Keratinocyte (primary cell): Measurements from ENCODE around the gene REELD1. TPM values are rescaled to one million over a fixed set of nuclear protein-coding genes. Genes with fewer than 3 reads are reported as not detected.

Experiments
- DNase-seq: peaks from one replicate; pipeline ENCODE4 v3.0.0-alpha.2; 2011; ENCODE audit warnings: low read depth, missing footprints, low spot score
- FAIRE-seq: peaks from 2 replicates; lab custom pipeline; 2011; peaks lifted over from hg19 to GRCh38; lab: Jason Lieb, UNC
- H2AFZ ChIP-seq: 2 replicates; pipeline ENCODE4 v1.6.0; 2012; ENCODE audit warnings: low read length, control low read depth, inconsistent platforms; ENCODE audit not compliant: control insufficient read depth
- H3K27ac ChIP-seq: 2 replicates; pipeline ENCODE4 v1.5.1; 2011; ENCODE audit warnings: low read length; ENCODE audit not compliant: control insufficient read depth, insufficient read depth
- H3K27me3 ChIP-seq: 3 replicates; pipeline ENCODE4 v1.6.0; 2011; ENCODE audit warnings: low read length; ENCODE audit not compliant: control insufficient read depth, insufficient read depth; ENCODE audit errors: extremely low read depth
- H3K36me3 ChIP-seq, 2 experiments: 2 replicates in 1 of 2; 3 replicates in 1 of 2; pipeline ENCODE4 v1.5.1; 2011; ENCODE audit warnings: low read length in 2 of 2, mild to moderate bottlenecking in 1 of 2; ENCODE audit not compliant: control insufficient read depth in 2 of 2, insufficient read depth in 2 of 2; ENCODE audit errors: extremely low read depth in 1 of 2
- H3K4me1 ChIP-seq: 3 replicates; pipeline ENCODE4 v1.5.1; 2011; ENCODE audit warnings: low read length; ENCODE audit not compliant: control insufficient read depth, insufficient read depth; ENCODE audit errors: extremely low read depth
- H3K4me2 ChIP-seq: 3 replicates; pipeline ENCODE4 v1.6.0; 2011; ENCODE audit warnings: low read depth, low read length; ENCODE audit not compliant: control insufficient read depth, insufficient read depth; ENCODE audit errors: extremely low read depth
- H3K4me3 ChIP-seq, 3 experiments: fragments of 200-600 bp in 1 of 3; sonication (generic) in 1 of 3; 2 replicates in 2 of 3; 3 replicates in 1 of 3; pipeline ENCODE4 v1.5.1; 2011 to 2016; ENCODE audit warnings: low read length in 3 of 3, mild to moderate bottlenecking in 3 of 3, control low read depth in 2 of 3, inconsistent platforms in 1 of 3, low read depth in 1 of 3, mixed read lengths in 1 of 3, mixed run types in 1 of 3, moderate library complexity in 1 of 3; ENCODE audit not compliant: control insufficient read depth in 2 of 3, insufficient read depth in 2 of 3; ENCODE audit errors: extremely low read depth in 1 of 3
- H3K79me2 ChIP-seq: 2 replicates; pipeline ENCODE4 v1.6.0; 2012; ENCODE audit warnings: low read length; ENCODE audit not compliant: control insufficient read depth, insufficient read depth
- H3K9ac ChIP-seq: 3 replicates; pipeline ENCODE4 v1.6.0; 2011; ENCODE audit warnings: low read length; ENCODE audit not compliant: control insufficient read depth, insufficient read depth; ENCODE audit errors: extremely low read depth
- H3K9me1 ChIP-seq: 3 replicates; pipeline ENCODE4 v1.6.0; 2011; ENCODE audit warnings: low read length; ENCODE audit not compliant: control insufficient read depth, insufficient read depth; ENCODE audit errors: extremely low read depth
- H3K9me3 ChIP-seq: 2 replicates; pipeline ENCODE4 v1.5.1; 2012; ENCODE audit warnings: low read depth, low read length; ENCODE audit not compliant: control insufficient read depth
- H4K20me1 ChIP-seq: 3 replicates; pipeline ENCODE4 v1.6.0; 2011; ENCODE audit warnings: low read length; ENCODE audit not compliant: control insufficient read depth, insufficient read depth; ENCODE audit errors: extremely low read depth
- EZH2 ChIP-seq: IDR thresholded peaks from one replicate; pipeline ENCODE4 v1.6.1; 2012; ENCODE audit warnings: inconsistent platforms, mild to moderate bottlenecking, low read length, moderate library complexity
- dilution Hi-C: fragments of 300-500 bp; cut with MboI; formaldehyde crosslinking; loops from one replicate; pipeline ENCODE4 v1.7.0; 2020; ENCODE audit warnings: low sequenced_read_pairs; ENCODE audit not compliant: extremely low pct_ligation_motif_present
- polyA plus RNA-seq, 5 experiments: library from polyadenylated mRNA; depleted of rRNA in 3 of 5; stranded (reverse) in 3 of 5; stranded (forward) in 1 of 5; unstranded in 1 of 5; fragments of >200 nt; gene quantifications; 1 replicate in 1 of 5; 2 replicates in 3 of 5; 3 replicates in 1 of 5; pipeline versions ENCODE4 v1.2.1 to v1.2.3, GENCODE V29; 2011 to 2012; ENCODE audit warnings: missing spikeins in 2 of 5, low read depth in 1 of 5, low replicate concordance in 1 of 5
- TF ChIP-seq, protein P1 (sequence below), 3 experiments: IDR thresholded peaks in 1 of 3; conservative IDR thresholded peaks in 1 of 3; optimal IDR thresholded peaks in 1 of 3; 2 replicates in 2 of 3; 3 replicates in 1 of 3; pipeline versions ENCODE3 to v1.5.1; 2011; ENCODE audit warnings: low read length in 3 of 3, mild to moderate bottlenecking in 3 of 3, moderate library complexity in 2 of 3, control low read depth in 1 of 3, inconsistent platforms in 1 of 3; ENCODE audit not compliant: insufficient read depth in 2 of 3; ENCODE audit errors: extremely low read depth in 1 of 3

REELD1 gene
- polyA plus RNA-seq, 1 donor (not counting 4 experiments of a cell fraction or from before 2014, with no cell fraction given), result not detected

DNA sequence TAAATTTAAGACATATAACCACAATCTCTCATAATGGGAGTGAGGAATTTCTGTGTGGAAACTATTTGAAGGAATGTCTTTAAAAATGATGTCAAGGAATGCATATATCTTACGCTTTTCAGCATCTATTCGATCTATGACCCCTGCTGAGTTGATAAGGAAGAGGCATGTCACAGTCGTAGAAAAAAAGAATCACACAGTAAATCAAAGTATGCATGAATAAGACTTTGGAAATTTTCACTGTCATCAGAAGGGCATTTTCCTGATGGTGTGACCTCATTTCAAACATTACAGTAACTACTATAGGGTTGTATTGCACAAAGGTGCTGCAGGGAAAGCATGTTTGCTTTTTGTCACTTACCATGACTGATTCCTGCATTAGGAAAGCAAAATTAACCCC, 41.5 kb downstream of the REELD1 start:
- dilution Hi-C loops, result no loop called here
- Histone ChIP-seq H4K20me1 (no peaks in the 10 kb centered on the region), H3K27me3 (no peaks in the 10 kb centered on the region), H2AFZ (no peak overlapping the region), H3K9me1 (no peaks in the 10 kb centered on the region), H3K36me3 (peaks cover 0 to 1% of the 10 kb centered on the region in 2 experiments), H3K79me2 (no peaks in the 10 kb centered on the region), H3K4me3 (no peak overlapping the region), H3K9me3 (no peaks in the 10 kb centered on the region), H3K4me2 (no peak overlapping the region), H3K4me1 (no peaks in the 10 kb centered on the region), H3K27ac (no peak overlapping the region), H3K9ac (no peak overlapping the region)
- no peak for TF ChIP-seq EZH2
- TF ChIP-seq, protein P1, sequence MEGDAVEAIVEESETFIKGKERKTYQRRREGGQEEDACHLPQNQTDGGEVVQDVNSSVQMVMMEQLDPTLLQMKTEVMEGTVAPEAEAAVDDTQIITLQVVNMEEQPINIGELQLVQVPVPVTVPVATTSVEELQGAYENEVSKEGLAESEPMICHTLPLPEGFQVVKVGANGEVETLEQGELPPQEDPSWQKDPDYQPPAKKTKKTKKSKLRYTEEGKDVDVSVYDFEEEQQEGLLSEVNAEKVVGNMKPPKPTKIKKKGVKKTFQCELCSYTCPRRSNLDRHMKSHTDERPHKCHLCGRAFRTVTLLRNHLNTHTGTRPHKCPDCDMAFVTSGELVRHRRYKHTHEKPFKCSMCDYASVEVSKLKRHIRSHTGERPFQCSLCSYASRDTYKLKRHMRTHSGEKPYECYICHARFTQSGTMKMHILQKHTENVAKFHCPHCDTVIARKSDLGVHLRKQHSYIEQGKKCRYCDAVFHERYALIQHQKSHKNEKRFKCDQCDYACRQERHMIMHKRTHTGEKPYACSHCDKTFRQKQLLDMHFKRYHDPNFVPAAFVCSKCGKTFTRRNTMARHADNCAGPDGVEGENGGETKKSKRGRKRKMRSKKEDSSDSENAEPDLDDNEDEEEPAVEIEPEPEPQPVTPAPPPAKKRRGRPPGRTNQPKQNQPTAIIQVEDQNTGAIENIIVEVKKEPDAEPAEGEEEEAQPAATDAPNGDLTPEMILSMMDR (optimal IDR thresholded peaks at IDR 0.05 in 1 of 3, IDR thresholded peaks at IDR 0.05 in 1 of 3, conservative IDR thresholded peaks at IDR 0.05 in 1 of 3; ENCODE audit: extremely low read depth in 1 of 3, insufficient read depth in 2 of 3, low read length in 3 of 3), result no peak
- DNase-seq (no peak), FAIRE-seq (no peak)

DNA sequence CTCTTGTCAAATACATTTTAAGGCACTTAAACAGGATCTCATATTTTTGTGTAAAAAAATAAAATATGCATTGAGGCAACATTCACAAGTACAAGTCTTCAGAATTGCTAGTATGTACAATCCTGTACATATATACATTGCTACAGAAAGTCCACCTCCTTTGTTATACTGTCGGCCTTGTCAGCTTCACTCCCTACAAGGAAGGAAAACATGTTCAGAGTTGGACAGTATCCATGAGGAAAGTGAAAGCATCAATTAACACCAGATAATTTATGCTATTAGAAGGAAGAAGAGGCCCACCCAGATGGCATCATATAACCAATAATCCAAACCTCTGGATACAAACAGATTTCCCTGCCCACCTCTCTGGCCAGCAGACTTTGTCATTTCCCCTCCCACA, 42.0 kb downstream of the REELD1 start:
- Histone ChIP-seq H3K4me3 (no peak overlapping the region), H3K27me3 (no peaks in the 10 kb centered on the region), H3K9ac (no peak overlapping the region), H3K4me1 (no peaks in the 10 kb centered on the region), H4K20me1 (no peaks in the 10 kb centered on the region), H3K9me3 (no peaks in the 10 kb centered on the region), H2AFZ (no peak overlapping the region), H3K9me1 (no peaks in the 10 kb centered on the region), H3K79me2 (no peaks in the 10 kb centered on the region), H3K27ac (no peak overlapping the region), H3K4me2 (no peak overlapping the region), H3K36me3 (peaks cover 0 to 1% of the 10 kb centered on the region in 2 experiments)
- dilution Hi-C loops, result no loop called here
- TF ChIP-seq, protein P1 (optimal IDR thresholded peaks at IDR 0.05 in 1 of 3, IDR thresholded peaks at IDR 0.05 in 1 of 3, conservative IDR thresholded peaks at IDR 0.05 in 1 of 3; ENCODE audit: extremely low read depth in 1 of 3, insufficient read depth in 2 of 3, low read length in 3 of 3), result no peak
- no peak for TF ChIP-seq EZH2
- DNase-seq (no peak), FAIRE-seq (no peak)
